H1 (cell line): Measurements from ENCODE around the gene CAMK2B. TPM values are rescaled to one million over a fixed set of nuclear protein-coding genes. Genes with fewer than 3 reads are reported as not detected.

Experiments
- BACH1 ChIP-seq: IDR thresholded peaks from 2 replicates; pipeline ENCODE4 v1.6.1; 2012; ENCODE audit warnings: low read length, improper control_type of control experiment
- CEBPB ChIP-seq: IDR thresholded peaks from 2 replicates; pipeline ENCODE4 v1.6.1; 2012; ENCODE audit warnings: low read depth, low read length
- CREB1 ChIP-seq: IDR thresholded peaks from 2 replicates; pipeline ENCODE4 v1.6.1; 2012; ENCODE audit warnings: inconsistent platforms
- GABPA ChIP-seq: IDR thresholded peaks from 2 replicates; pipeline ENCODE4 v1.6.1; 2011; ENCODE audit warnings: mild to moderate bottlenecking, low read length, moderate library complexity, borderline replicate concordance; ENCODE audit not compliant: insufficient read depth
- POU5F1 ChIP-seq: IDR thresholded peaks from 2 replicates; pipeline ENCODE4 v1.6.1; 2011; ENCODE audit warnings: low read depth, mild to moderate bottlenecking, low read length, moderate library complexity
- RBBP5 ChIP-seq: IDR thresholded peaks from 2 replicates; pipeline ENCODE4 v1.7.1; 2012; ENCODE audit warnings: low read depth, mild to moderate bottlenecking, inconsistent platforms, low read length, moderate library complexity, borderline replicate concordance
- SIN3A ChIP-seq, 2 experiments: IDR thresholded peaks in 1 of 2; conservative IDR thresholded peaks in 1 of 2; 2 replicates each; pipeline ENCODE4 v1.6.1; 2011 to 2012; ENCODE audit warnings: low read length in 2 of 2, improper control_type of control experiment in 1 of 2, low read depth in 1 of 2, mild to moderate bottlenecking in 1 of 2
- SIRT6 ChIP-seq: IDR thresholded peaks from one replicate; pipeline ENCODE4 v1.7.1; 2012; ENCODE audit warnings: low read length, inconsistent platforms
- SIX5 ChIP-seq: IDR thresholded peaks from 2 replicates; pipeline ENCODE4 v1.6.1; 2011; ENCODE audit warnings: mild to moderate bottlenecking, low read depth, low read length
- TAF7 ChIP-seq: optimal IDR thresholded peaks from 2 replicates; pipeline ENCODE3; 2011; ENCODE audit warnings: low read depth, mild to moderate bottlenecking, inconsistent platforms, low read length, moderate library complexity, borderline replicate concordance
- polyA plus RNA-seq, 7 experiments: library from polyadenylated mRNA; depleted of rRNA in 3 of 7; stranded (reverse) in 5 of 7; unstranded in 2 of 7; fragments of >200 nt in 5 of 7; fragments of 200-250 nt in 2 of 7; gene quantifications; 1 replicate in 5 of 7; 2 replicates in 1 of 7; 4 replicates in 1 of 7; pipeline versions ENCODE4 v1.2.1 to v1.2.3, GENCODE V29; 2011 to 2013; ENCODE audit warnings: missing spikeins in 2 of 7, mixed read lengths in 2 of 7
- total RNA-seq: library from RNA; stranded (reverse); fragmentation: NEBNext Ultra II Directional; extraction: Animal tissue kit (Norgen Biotek cat#: 25700); gene quantifications from 2 replicates; pipeline ENCODE4 v1.2.1, GENCODE V29; 2021
- TF ChIP-seq, protein P1 (sequence below): IDR thresholded peaks from 2 replicates; pipeline ENCODE4 v1.6.1; 2012; ENCODE audit warnings: low read length, inconsistent platforms

The CAMK2B gene
- total and polyA plus RNA-seq, 2 of the 8 experiments (the other 6 are each of a cell fraction or from before 2014, with no cell fraction given), result 0.05 to 0.15 TPM

DNA sequence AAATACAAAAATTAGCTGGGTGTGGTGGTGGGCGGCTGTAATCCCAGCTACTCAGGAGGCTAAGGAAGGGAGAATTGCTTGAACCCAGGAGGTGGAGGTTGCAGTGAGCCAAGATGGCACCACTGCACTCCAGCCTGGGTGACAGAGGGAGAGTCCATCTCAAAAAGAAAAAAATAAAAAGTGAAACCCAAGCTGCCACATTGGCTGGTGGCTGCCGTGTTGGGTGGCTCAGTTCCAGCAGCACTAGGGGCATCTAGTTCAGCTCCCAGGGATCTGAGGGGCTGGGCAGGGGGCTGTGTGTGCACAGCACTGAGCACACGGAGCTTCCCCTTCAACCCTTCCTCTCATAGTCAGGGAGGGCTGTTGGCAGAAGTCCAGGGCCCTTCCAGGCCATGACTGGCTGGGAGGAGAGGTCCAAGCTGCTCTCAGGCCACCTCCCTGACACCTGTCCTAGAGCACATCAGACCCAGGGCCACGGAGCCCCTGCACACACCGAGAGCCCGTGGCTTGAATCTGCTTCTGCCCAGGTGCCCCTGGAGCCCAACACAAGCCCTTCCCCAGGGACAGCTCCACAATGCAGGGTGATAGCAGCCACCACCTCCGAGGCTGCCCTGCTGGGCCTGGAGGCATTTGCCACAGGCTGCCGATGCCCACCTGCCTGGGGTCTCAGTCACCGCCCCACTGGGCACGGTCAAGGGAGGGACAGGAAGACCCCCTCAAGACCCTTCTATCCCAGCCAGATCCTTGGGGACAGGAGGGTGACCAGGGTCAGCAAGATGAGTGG is 77.3 kb downstream of the CAMK2B start (continued):
- TF ChIP-seq, protein P1, sequence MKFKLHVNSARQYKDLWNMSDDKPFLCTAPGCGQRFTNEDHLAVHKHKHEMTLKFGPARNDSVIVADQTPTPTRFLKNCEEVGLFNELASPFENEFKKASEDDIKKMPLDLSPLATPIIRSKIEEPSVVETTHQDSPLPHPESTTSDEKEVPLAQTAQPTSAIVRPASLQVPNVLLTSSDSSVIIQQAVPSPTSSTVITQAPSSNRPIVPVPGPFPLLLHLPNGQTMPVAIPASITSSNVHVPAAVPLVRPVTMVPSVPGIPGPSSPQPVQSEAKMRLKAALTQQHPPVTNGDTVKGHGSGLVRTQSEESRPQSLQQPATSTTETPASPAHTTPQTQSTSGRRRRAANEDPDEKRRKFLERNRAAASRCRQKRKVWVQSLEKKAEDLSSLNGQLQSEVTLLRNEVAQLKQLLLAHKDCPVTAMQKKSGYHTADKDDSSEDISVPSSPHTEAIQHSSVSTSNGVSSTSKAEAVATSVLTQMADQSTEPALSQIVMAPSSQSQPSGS, result no peak
- TF ChIP-seq POU5F1 (no peak), SIRT6 (no peak), GABPA (no peak), BACH1 (no peak), SIX5 (no peak), CEBPB (no peak), TAF7 (no peak), RBBP5 (no peak), CREB1 (no peak), SIN3A (conservative IDR thresholded peaks at IDR 0.05 in 1 of 2, IDR thresholded peaks at IDR 0.05 in 1 of 2; ENCODE audit: low read depth in 1 of 2, low read length in 2 of 2) (no peak)
- TF ChIP-seq, all 59 proteins: peak for 0
